Naive thymus-derived CD4-positive, alpha-beta T cell (primary cell): ENCODE data around the gene RALGPS1. TPM values are rescaled to one million over a fixed set of nuclear protein-coding genes. Genes with fewer than 3 reads are reported as not detected.

Experiments used
- ATAC-seq: fragments of 150-1000 bp; cut with Tn5 transposase; 2 replicates; pipeline ENCODE4 v1.10.0; 2021; ENCODE audit warnings: mild to moderate bottlenecking, moderate library complexity
- CTCF ChIA-PET: fragments of 350-600 bp; sonication (Branson Sonifier 250); formaldehyde crosslinking; loops from one replicate; lab custom pipeline; 2021; ENCODE audit warnings: antibody characterized with exemption; lab: Charles Lee
- POLR2A ChIA-PET: fragments of 350-600 bp; sonication (Branson Sonifier 250); formaldehyde crosslinking; loops from one replicate; lab custom pipeline; 2021; ENCODE audit warnings: antibody characterized with exemption, inconsistent platforms; lab: Charles Lee
- DNase-seq, 9 donors: peaks; one replicate each; pipeline versions ENCODE4 v3.0.0 to v3.0.0-alpha.2; 2020 to 2022; ENCODE audit warnings: mixed read lengths in 1 of 9
- H3K27ac ChIP-seq: one replicate; pipeline ENCODE4 v1.7.0; 2013; ENCODE audit warnings: mild to moderate bottlenecking, low read depth, low read length, moderate library complexity
- H3K27me3 ChIP-seq, 2 donors: one replicate each; pipeline ENCODE4 v1.7.0; 2013; ENCODE audit warnings: low read length in 2 of 2, mild to moderate bottlenecking in 2 of 2, moderate library complexity in 2 of 2; ENCODE audit not compliant: control insufficient read depth in 2 of 2, insufficient read depth in 2 of 2
- H3K36me3 ChIP-seq, 3 experiments: 1 replicate in 2 of 3; 2 replicates in 1 of 3; pipeline ENCODE4 v1.7.0; 2013; ENCODE audit warnings: low read length in 3 of 3, mild to moderate bottlenecking in 3 of 3, moderate library complexity in 1 of 3; ENCODE audit not compliant: insufficient read depth in 3 of 3, control insufficient read depth in 2 of 3
- H3K4me1 ChIP-seq, 2 donors: one replicate each; pipeline ENCODE4 v1.7.0; 2013; ENCODE audit warnings: low read length in 2 of 2, mild to moderate bottlenecking in 2 of 2, moderate library complexity in 1 of 2; ENCODE audit not compliant: control insufficient read depth in 2 of 2, insufficient read depth in 2 of 2
- H3K4me3 ChIP-seq: 2 replicates; pipeline ENCODE4 v1.7.0; 2013; ENCODE audit warnings: mild to moderate bottlenecking, low read length
- H3K9me3 ChIP-seq, 3 experiments: 1 replicate in 2 of 3; 2 replicates in 1 of 3; pipeline ENCODE4 v1.7.0; 2013; ENCODE audit warnings: low read length in 3 of 3; ENCODE audit not compliant: control insufficient read depth in 2 of 3
- H3K27ac Mint-ChIP-seq, 9 donors: one replicate each; pipeline ENCODE4 v1.8.0; 2020 to 2022; ENCODE audit warnings: mixed read lengths in 9 of 9, mild to moderate bottlenecking in 8 of 9, moderate library complexity in 5 of 9, inconsistent platforms in 2 of 9
- H3K27me3 Mint-ChIP-seq, 5 donors: one replicate each; pipeline ENCODE4 v1.8.0; 2021 to 2022; ENCODE audit warnings: mixed read lengths in 5 of 5, mild to moderate bottlenecking in 1 of 5
- H3K36me3 Mint-ChIP-seq, 5 donors: one replicate each; pipeline ENCODE4 v1.8.0; 2020 to 2022; ENCODE audit warnings: mixed read lengths in 5 of 5, mild to moderate bottlenecking in 3 of 5, inconsistent platforms in 1 of 5
- H3K4me1 Mint-ChIP-seq, 7 donors: one replicate each; pipeline ENCODE4 v1.8.0; 2020 to 2022; ENCODE audit warnings: mixed read lengths in 7 of 7, mild to moderate bottlenecking in 3 of 7, inconsistent platforms in 1 of 7
- H3K4me3 Mint-ChIP-seq, 10 donors: one replicate each; pipeline ENCODE4 v1.8.0; 2020 to 2022; ENCODE audit warnings: mild to moderate bottlenecking in 10 of 10, mixed read lengths in 10 of 10, moderate library complexity in 6 of 10, inconsistent platforms in 2 of 10
- H3K9me3 Mint-ChIP-seq, 11 donors: one replicate each; pipeline ENCODE4 v1.8.0; 2020 to 2022; ENCODE audit warnings: mixed read lengths in 11 of 11, mild to moderate bottlenecking in 4 of 11, inconsistent platforms in 1 of 11, moderate library complexity in 1 of 11
- intact Hi-C, 2 donors: fragments of 100-400 bp; cut with micrococcal nuclease; formaldehyde crosslinking; loops; one replicate each; pipeline ENCODE4 v1.15.1; 2023
- polyA plus RNA-seq, 2 donors: library from polyadenylated mRNA; unstranded; fragments of 300-500 nt; fragmentation: Illumina TruSeq; gene quantifications; one replicate each; pipeline ENCODE4 v1.2.3, GENCODE V29; 2021
- total RNA-seq, 6 experiments: library from RNA in 5 of 6; stranded (reverse) in 5 of 6; gene quantifications; 1 replicate in 5 of 6; 2 replicates in 1 of 6; pipeline ENCODE4 v1.2.3 and lab custom pipeline; 2021 to 2026

Gene RALGPS1
- total and polyA plus RNA-seq, 7 experiments from 2014 or later = 1.0 to 8.3 (median 4.1) TPM

DNA sequence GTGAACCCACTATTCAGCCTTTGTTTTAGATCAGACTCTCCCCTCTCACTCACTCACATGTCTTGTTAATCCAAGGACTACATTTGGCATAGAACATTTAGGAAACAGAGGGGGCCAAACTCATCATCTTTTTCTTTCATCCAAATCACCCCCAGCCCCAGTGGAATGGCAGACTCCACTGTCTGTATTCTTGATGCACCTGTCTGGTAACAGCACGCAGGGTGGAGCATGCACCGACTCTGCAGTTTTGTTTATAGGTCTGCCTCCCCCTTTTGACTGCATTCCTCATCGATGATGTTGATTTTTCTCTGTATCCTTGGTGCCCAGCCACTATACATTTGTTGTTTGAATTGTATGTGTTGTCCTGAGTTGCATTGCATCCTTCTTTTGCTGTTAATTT lies 141.9 kb downstream of the RALGPS1 start:
- H3K27ac Mint-ChIP-seq = no peak overlapping the region
- POLR2A ChIA-PET = no interaction called here

DNA sequence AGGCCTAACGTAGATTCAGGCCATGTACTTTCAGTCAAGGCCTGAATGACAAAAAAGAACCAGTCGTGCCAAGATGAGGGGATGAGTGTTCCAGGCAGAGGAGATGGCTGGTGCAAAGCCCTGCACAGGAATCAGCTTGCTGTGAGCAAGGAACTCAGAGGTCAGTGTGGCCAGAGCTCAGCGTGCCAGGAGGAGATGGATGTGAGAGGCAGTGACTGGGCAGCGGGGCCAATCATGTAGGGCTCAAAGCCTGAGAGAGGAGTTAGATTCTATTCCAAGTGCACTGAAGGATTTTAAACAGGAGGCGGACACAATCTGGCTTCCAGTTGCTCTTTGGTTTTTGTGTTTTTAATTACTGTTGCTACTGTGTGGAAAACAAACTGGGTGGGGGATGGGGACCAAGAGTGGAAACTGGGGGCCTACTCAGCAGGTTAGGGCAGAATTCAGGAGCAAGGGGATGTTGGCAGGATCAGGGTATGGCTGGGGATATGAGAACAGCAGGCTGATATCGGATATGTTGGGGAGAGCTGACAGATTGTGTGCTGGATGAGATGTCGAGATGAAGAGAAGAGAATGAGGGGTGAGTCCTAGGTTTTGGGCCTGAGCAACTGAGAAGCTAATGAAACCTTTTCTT lies 143.5 kb downstream of the RALGPS1 start:
- H3K4me1 ChIP-seq = no peaks in the 10 kb centered on the region
- Mint-ChIP-seq H3K27me3 (no peaks in the 10 kb centered on the region), H3K36me3 (peaks cover 0 to 14% (median 4%) of the 10 kb centered on the region in 5 donors), H3K9me3 (no peaks in the 10 kb centered on the region), H3K4me1 (peaks cover 0 to 22% (median 0%) of the 10 kb centered on the region in 7 donors), H3K4me3 (no peak overlapping the region), H3K27ac (peak overlapping the region in 2 of 9 donors; percentile 23 to 38)
- ChIA-PET CTCF (no interaction called here), POLR2A (no interaction called here)
- H3K4me3 ChIP-seq = no peak overlapping the region
- no peaks in the 10 kb centered on the region for H3K27me3 ChIP-seq
- DNase-seq (no peak), ATAC-seq (no peak)
- no peaks in the 10 kb centered on the region for H3K36me3 ChIP-seq
- H3K27ac ChIP-seq = no peak overlapping the region
- intact Hi-C loops = no loop called here
- H3K9me3 ChIP-seq = no peaks in the 10 kb centered on the region

More for the DNA sequence above, 141.9 kb downstream of the RALGPS1 start:
- no peaks in the 10 kb centered on the region for H3K4me1 ChIP-seq
- ATAC-seq (no peak), DNase-seq (no peak)
- H3K4me3 Mint-ChIP-seq = no peak overlapping the region
- CTCF ChIA-PET = no interaction called here
- no peaks in the 10 kb centered on the region for H3K27me3 Mint-ChIP-seq
- H3K4me1 Mint-ChIP-seq = peaks cover 0 to 24% (median 0%) of the 10 kb centered on the region in 7 donors
- H3K4me3 ChIP-seq = no peak overlapping the region
- intact Hi-C loops = no loop called here
- H3K36me3 ChIP-seq = no peaks in the 10 kb centered on the region
- peaks cover under 1 to 11% (median 5%) of the 10 kb centered on the region in 5 donors for H3K36me3 Mint-ChIP-seq
- H3K27me3 ChIP-seq = no peaks in the 10 kb centered on the region
- H3K9me3 Mint-ChIP-seq = no peaks in the 10 kb centered on the region
- no peaks in the 10 kb centered on the region for H3K9me3 ChIP-seq
- H3K27ac ChIP-seq = no peak overlapping the region

DNA sequence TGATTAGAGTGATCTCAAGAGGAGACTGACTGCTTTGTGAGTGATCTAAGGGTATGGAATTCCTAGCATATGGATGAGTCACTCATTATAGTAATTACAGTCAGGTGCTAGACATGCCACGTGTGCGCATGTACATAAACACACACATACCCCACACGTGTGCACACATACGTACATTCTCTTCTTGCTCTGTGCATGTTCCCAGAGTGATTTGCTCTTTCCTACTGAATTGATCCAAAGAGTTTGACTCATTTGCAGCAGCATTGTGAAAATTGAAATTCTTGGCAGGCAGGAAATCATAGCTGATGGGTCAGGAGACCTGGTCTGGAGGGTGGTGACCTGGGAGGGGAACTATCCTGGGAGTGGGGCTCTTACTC lies 144.1 kb downstream of the RALGPS1 start:
- Histone ChIP-seq H3K36me3 (no peaks in the 10 kb centered on the region), H3K9me3 (no peaks in the 10 kb centered on the region), H3K4me1 (no peaks in the 10 kb centered on the region), H3K27ac (no peak overlapping the region), H3K27me3 (no peaks in the 10 kb centered on the region), H3K4me3 (no peak overlapping the region)
- Mint-ChIP-seq H3K4me3 (no peak overlapping the region), H3K36me3 (peaks cover 0 to 14% (median 4%) of the 10 kb centered on the region in 5 donors), H3K27ac (peak overlapping the region in 2 of 9 donors; percentile 23 to 30), H3K27me3 (no peaks in the 10 kb centered on the region), H3K9me3 (no peaks in the 10 kb centered on the region), H3K4me1 (peaks cover 0 to 22% (median 0%) of the 10 kb centered on the region in 7 donors)
- intact Hi-C loops = no loop called here
- POLR2A ChIA-PET = interaction anchor here (0.7 kb wide), 1 partner anchor 50 kb away, joined by 3 read pairs; no protein-coding TSS in a partner anchor
- CTCF ChIA-PET = no interaction called here
- ATAC-seq (no peak), DNase-seq (no peak)

DNA sequence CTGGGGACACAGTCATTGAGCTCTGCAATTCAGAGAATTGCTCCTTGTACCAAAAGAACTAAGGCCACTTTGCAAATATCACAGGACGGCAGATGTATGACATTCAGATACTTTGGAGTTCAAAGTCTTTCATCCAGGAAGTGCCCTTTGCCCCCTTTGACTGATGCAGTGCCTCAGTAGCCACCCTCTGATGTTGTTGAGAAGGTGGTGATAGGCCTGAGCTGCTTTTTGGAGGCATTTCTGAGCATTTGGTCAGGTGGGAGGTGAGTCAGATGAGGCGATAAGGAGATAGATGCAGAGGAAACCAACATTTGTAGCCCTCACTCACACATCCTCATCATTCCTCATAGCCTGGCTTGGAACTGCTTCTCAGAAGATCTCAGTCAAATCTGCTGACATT lies 144.4 kb downstream of the RALGPS1 start:
- DNase-seq (no peak), ATAC-seq (no peak)
- Histone ChIP-seq H3K4me1 (no peaks in the 10 kb centered on the region), H3K27ac (no peak overlapping the region), H3K4me3 (no peak overlapping the region), H3K9me3 (no peaks in the 10 kb centered on the region), H3K27me3 (no peaks in the 10 kb centered on the region), H3K36me3 (no peaks in the 10 kb centered on the region)
- ChIA-PET CTCF (no interaction called here), POLR2A (interaction anchor here (0.7 kb wide), 1 partner anchor 51 kb away, joined by 3 read pairs; no protein-coding TSS in a partner anchor)
- Mint-ChIP-seq H3K9me3 (no peaks in the 10 kb centered on the region), H3K27me3 (no peaks in the 10 kb centered on the region), H3K4me1 (peaks cover 0 to 22% (median 0%) of the 10 kb centered on the region in 7 donors), H3K4me3 (no peak overlapping the region), H3K27ac (peak overlapping the region in 1 of 9 donors; percentile 30), H3K36me3 (peaks cover 0 to 14% (median 4%) of the 10 kb centered on the region in 5 donors)
- intact Hi-C loops = no loop called here

DNA sequence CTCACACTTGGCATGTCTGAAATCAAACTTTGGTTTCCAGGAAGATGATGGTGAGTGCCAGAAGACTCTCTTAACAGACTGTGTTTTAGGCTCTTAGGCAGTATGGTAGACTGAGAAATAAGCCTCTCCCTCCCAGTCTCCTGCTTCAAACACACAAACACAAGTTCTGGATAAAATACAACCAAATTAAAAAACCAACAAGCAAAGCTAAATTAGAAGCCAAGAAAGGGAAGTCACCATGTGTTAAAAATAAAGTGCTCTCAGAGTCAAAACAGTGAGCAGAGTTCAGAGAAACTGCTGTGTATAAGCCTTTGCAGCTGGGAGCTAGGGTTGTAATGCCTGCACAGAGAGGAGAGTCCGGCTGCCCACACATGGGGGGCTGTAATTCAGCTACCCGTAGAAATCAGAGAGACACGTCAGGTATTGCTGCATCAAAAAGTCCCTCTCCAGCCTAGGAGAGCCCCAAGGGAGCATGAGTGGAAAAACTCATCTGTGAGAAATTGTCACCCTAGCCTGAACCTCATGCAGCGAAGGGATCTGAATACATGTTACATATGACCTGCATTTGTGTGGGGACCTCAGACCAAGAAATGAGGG lies 145.3 kb downstream of the RALGPS1 start:
- CTCF ChIA-PET = no interaction called here
- no peaks in the 10 kb centered on the region for H3K4me1 ChIP-seq

DNA sequence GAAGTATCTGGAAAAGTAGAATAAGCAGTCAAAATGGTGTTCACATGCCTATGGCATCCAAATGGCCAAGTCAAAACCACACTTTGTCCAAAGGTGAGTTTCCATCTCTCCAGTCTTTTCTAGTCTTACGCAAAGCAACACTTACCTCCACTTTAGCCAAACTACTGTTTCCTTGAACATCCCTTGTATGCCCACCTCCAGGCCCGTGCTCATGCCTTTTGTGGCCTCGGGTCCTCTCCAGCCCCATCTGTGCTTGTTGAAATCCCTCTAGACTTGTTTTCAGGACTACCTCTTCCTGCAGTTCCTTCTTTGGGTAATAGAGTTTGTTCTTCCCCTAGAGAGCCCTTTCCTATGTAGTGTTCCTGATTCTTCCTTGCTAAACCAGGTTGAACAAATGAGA lies 146.8 kb downstream of the RALGPS1 start:
- Mint-ChIP-seq H3K36me3 (peaks cover 0 to 14% (median 4%) of the 10 kb centered on the region in 5 donors), H3K27me3 (peaks cover 0 to 5% (median 0%) of the 10 kb centered on the region in 5 donors), H3K4me1 (peaks cover 0 to 22% (median 0%) of the 10 kb centered on the region in 7 donors), H3K27ac (no peak overlapping the region), H3K9me3 (no peaks in the 10 kb centered on the region), H3K4me3 (no peak overlapping the region)
- no peaks in the 10 kb centered on the region for H3K27me3 ChIP-seq
- POLR2A ChIA-PET = no interaction called here
- no peaks in the 10 kb centered on the region for H3K36me3 ChIP-seq
- CTCF ChIA-PET = no interaction called here
- H3K9me3 ChIP-seq = no peaks in the 10 kb centered on the region
- no peak for DNase-seq
- no peak overlapping the region for H3K4me3 ChIP-seq
- no peak overlapping the region for H3K27ac ChIP-seq
- intact Hi-C loops = no loop called here
- no peak for ATAC-seq
- no peaks in the 10 kb centered on the region for H3K4me1 ChIP-seq

More for the DNA sequence above, 145.3 kb downstream of the RALGPS1 start:
- Mint-ChIP-seq H3K27me3 (peaks cover 0 to 5% (median 0%) of the 10 kb centered on the region in 5 donors), H3K27ac (no peak overlapping the region), H3K4me3 (no peak overlapping the region), H3K9me3 (no peaks in the 10 kb centered on the region), H3K36me3 (peaks cover 0 to 14% (median 4%) of the 10 kb centered on the region in 5 donors), H3K4me1 (peaks cover 0 to 22% (median 0%) of the 10 kb centered on the region in 7 donors)
- Histone ChIP-seq H3K4me3 (no peak overlapping the region), H3K27ac (no peak overlapping the region), H3K27me3 (no peaks in the 10 kb centered on the region), H3K36me3 (no peaks in the 10 kb centered on the region), H3K9me3 (no peaks in the 10 kb centered on the region)
- ATAC-seq (no peak), DNase-seq (no peak)
- intact Hi-C loops = no loop called here
- POLR2A ChIA-PET = no interaction called here
